Right lobe of liver (tissue), 6 donors: ENCODE results near the gene IMPDH2. TPM values are rescaled to one million over a fixed set of nuclear protein-coding genes. Genes with fewer than 3 reads are reported as not detected.

Experiments
- ATAC-seq, 4 donors: fragments of 200-7000 bp; cut with Tn5 transposase; one replicate each; pipeline ENCODE4 v1.9.1; 2020; ENCODE audit warnings: mild to moderate bottlenecking in 4 of 4, moderate library complexity in 4 of 4
- DNase-seq, 3 donors: peaks; one replicate each; pipeline ENCODE4 v3.0.0-alpha.2; 2020
- H3K27ac ChIP-seq, 3 donors: fragments of 200-600 bp; one replicate each; pipeline ENCODE4 v1.8.0; 2022
- H3K27me3 ChIP-seq, 2 donors: fragments of 200-600 bp; one replicate each; pipeline ENCODE4 v1.8.0; 2022
- H3K36me3 ChIP-seq, 4 donors: fragments of 200-600 bp; sonication (generic) in 1 of 4; one replicate each; pipeline versions ENCODE4 v1.5.1 to v1.8.0; 2017 to 2022; ENCODE audit warnings: control low read depth in 1 of 4
- H3K4me1 ChIP-seq, 4 donors: fragments of 200-600 bp; sonication (generic) in 1 of 4; one replicate each; pipeline versions ENCODE4 v1.5.1 to v1.8.0; 2017 to 2022; ENCODE audit warnings: control low read depth in 1 of 4
- H3K4me3 ChIP-seq, 3 donors: fragments of 200-600 bp; one replicate each; pipeline ENCODE4 v1.8.0; 2022
- H3K9me3 ChIP-seq, 4 donors: fragments of 200-600 bp; sonication (generic) in 1 of 4; one replicate each; pipeline versions ENCODE4 v1.5.1 to v1.8.0; 2017 to 2022; ENCODE audit warnings: control low read depth in 1 of 4
- CTCF ChIP-seq, 4 donors: fragments of 200-600 bp in 3 of 4; fragments of 450-650 bp in 1 of 4; IDR thresholded peaks; one replicate each; pipeline versions ENCODE4 v1.5.1 to v1.8.0; 2016 to 2022; ENCODE audit warnings: antibody characterized with exemption in 4 of 4, mild to moderate bottlenecking in 2 of 4
- POLR2A ChIP-seq: fragments of 450-650 bp; IDR thresholded peaks from one replicate; pipeline ENCODE4 v1.6.1; 2017; ENCODE audit warnings: antibody characterized with exemption, mild to moderate bottlenecking
- WGBS: methylation state at CpG from one replicate; pipeline ENCODE4 v1.1.6; 2018; ENCODE audit warnings: low coverage, low lambda C conversion rate; ENCODE audit not compliant: insufficient coverage; ENCODE audit errors: missing lambda C conversion rate; 5-methylcytosine and 5-hydroxymethylcytosine counted together
- intact Hi-C, 2 donors: fragments of 100-400 bp; cut with DNase I; formaldehyde crosslinking; loops; one replicate each; pipeline versions ENCODE4 v1.11.2 to v1.14.1; 2022
- total RNA-seq, 6 experiments: library from RNA; depleted of rRNA in 2 of 6; stranded (reverse); fragments of >200 nt in 2 of 6; fragmentation: NEBNext Ultra II Directional in 3 of 6; extraction: Animal tissue kit (Norgen Biotek cat#: 25700) in 3 of 6; gene quantifications; one replicate each; pipeline versions ENCODE4 v1.1.0 to v1.2.4, GENCODE V29; 2016 to 2023
- donor health status: DM: no; HTN: yes; CAD: no.
- donor health status: DM: no; HTN: no; CAD: no.
- donor health status: DM: no; HTN: no; CAD: no.
- donor health status: DM: no; HTN: yes; CAD: no.
- donor health status: DM: no; HTN: yes; CAD: no.

IMPDH2 gene
- total RNA-seq, 6 experiments from 2014 or later = 32.0 to 57.3 (median 39.0) TPM

- intact Hi-C loops = no loop called here
- WGBS = 84% methylated on average over 6 of the region's 6 CpGs
- no peak overlapping the region for H3K4me3 ChIP-seq
- H3K9me3 ChIP-seq = no peaks in the 10 kb centered on the region
- TF ChIP-seq CTCF (IDR thresholded peaks at IDR 0.05) (no peak), POLR2A (no peak)
- no peak for ATAC-seq
- DNase-seq = no peak
- H3K36me3 ChIP-seq = peaks cover 0 to 45% (median 9%) of the 10 kb centered on the region in 4 donors
- no peak overlapping the region for H3K27ac ChIP-seq
- no peaks in the 10 kb centered on the region for H3K27me3 ChIP-seq
- H3K4me1 ChIP-seq = peaks cover 0 to 9% (median 4%) of the 10 kb centered on the region in 4 donors
Observed at GRCh38 chr3:49032646-49033304, 3.6 kb upstream of the IMPDH2 start.

- peaks cover 0 to 9% (median 4%) of the 10 kb centered on the region in 4 donors for H3K4me1 ChIP-seq
- intact Hi-C loops = no loop called here
- ATAC-seq (no peak), DNase-seq (no peak)
- TF ChIP-seq POLR2A = no peak
- no peak for TF ChIP-seq CTCF (IDR thresholded peaks at IDR 0.05)
- no peaks in the 10 kb centered on the region for H3K27me3 ChIP-seq
- peaks cover 0 to 50% (median 15%) of the 10 kb centered on the region in 4 donors for H3K36me3 ChIP-seq
- no peaks in the 10 kb centered on the region for H3K9me3 ChIP-seq
- WGBS = 72% methylated on average over 4 of the region's 6 CpGs
- H3K27ac ChIP-seq = no peak overlapping the region
- no peak overlapping the region for H3K4me3 ChIP-seq
Observed at GRCh38 chr3:49030321-49030720, 1.1 kb upstream of the IMPDH2 start.

- Histone ChIP-seq H3K27ac (peak overlapping the region; percentile 59 to 82 (median 66)), H3K9me3 (no peaks in the 10 kb centered on the region), H3K27me3 (no peaks in the 10 kb centered on the region), H3K4me3 (peak overlapping the region in 2 of 3 donors; percentile 60 to 74), H3K4me1 (peaks cover 0 to 9% (median 4%) of the 10 kb centered on the region in 4 donors), H3K36me3 (peaks cover 0 to 50% (median 19%) of the 10 kb centered on the region in 4 donors)
- intact Hi-C loops = no loop called here
- ATAC-seq (no peak), DNase-seq (no peak)
- WGBS = 3% methylated on average over 6 of the region's 7 CpGs
- TF ChIP-seq CTCF (IDR thresholded peaks at IDR 0.05) = no peak
- TF ChIP-seq POLR2A = no peak
Observed at GRCh38 chr3:49029563-49029884, 326 bp upstream of the IMPDH2 start.

- TF ChIP-seq CTCF (IDR thresholded peaks at IDR 0.05) (no peak), POLR2A (no peak)
- ATAC-seq (no peak), DNase-seq (peak in 1 of 3 donors; percentile 7)
- H3K36me3 ChIP-seq = peaks cover 0 to 60% (median 21%) of the 10 kb centered on the region in 4 donors
- WGBS = 86% methylated on average over 3 of the region's 4 CpGs
- intact Hi-C loops = no loop called here
- no peaks in the 10 kb centered on the region for H3K27me3 ChIP-seq
- no peaks in the 10 kb centered on the region for H3K9me3 ChIP-seq
- peaks cover 0 to 10% (median 4%) of the 10 kb centered on the region in 4 donors for H3K4me1 ChIP-seq
- peak overlapping the region in 1 of 3 donors; percentile 82 for H3K27ac ChIP-seq
- peak overlapping the region in 2 of 3 donors; percentile 60 to 74 for H3K4me3 ChIP-seq
Observed at GRCh38 chr3:49028298-49028672, 913 bp downstream of the IMPDH2 start.
